WERI-Rb-1 (cell line): ENCODE data around the gene CCDC86.

ENCODE experiments used
- DNase-seq: peaks from one replicate; pipeline ENCODE4 v3.0.0-alpha.2; 2020
- H3K27ac ChIP-seq: fragments of 250-450 bp; sonication (Bioruptor Pico); 2 replicates; pipeline ENCODE4 v1.5.1; 2020; ENCODE audit warnings: mild to moderate bottlenecking, moderate library complexity
- H3K27me3 ChIP-seq: fragments of 250-450 bp; sonication (Bioruptor Pico); 2 replicates; pipeline ENCODE4 v1.5.1; 2021; ENCODE audit warnings: mild to moderate bottlenecking, low read depth, moderate library complexity; ENCODE audit not compliant: insufficient read depth, severe bottlenecking
- H3K36me3 ChIP-seq: fragments of 250-450 bp; sonication (Bioruptor Pico); 2 replicates; pipeline ENCODE4 v1.5.1; 2020; ENCODE audit warnings: mild to moderate bottlenecking, moderate library complexity
- H3K4me3 ChIP-seq: 2 replicates; pipeline ENCODE4 v1.5.1; 2011; ENCODE audit warnings: low read depth, mild to moderate bottlenecking, control low read depth, low read length
- H3K9me3 ChIP-seq: fragments of 250-450 bp; sonication (Bioruptor Pico); 2 replicates; pipeline ENCODE4 v1.5.1; 2021; ENCODE audit warnings: mild to moderate bottlenecking, moderate library complexity; ENCODE audit not compliant: severe bottlenecking
- TF ChIP-seq, protein P1 (sequence below): IDR thresholded peaks from 2 replicates; pipeline ENCODE4 v1.5.1; 2011; ENCODE audit warnings: low read depth, mild to moderate bottlenecking, control low read depth, inconsistent platforms, low read length

CCDC86 gene

GRCh38 chr11:60801194-60801593 lies 40.7 kb upstream of the CCDC86 start:
- Histone ChIP-seq H3K4me3 (no peak overlapping the region), H3K27ac (no peak overlapping the region), H3K9me3 (peaks cover 10% of the 10 kb centered on the region), H3K36me3 (no peaks in the 10 kb centered on the region), H3K27me3 (no peaks in the 10 kb centered on the region)
- DNase-seq, result no peak
- TF ChIP-seq, protein P1, sequence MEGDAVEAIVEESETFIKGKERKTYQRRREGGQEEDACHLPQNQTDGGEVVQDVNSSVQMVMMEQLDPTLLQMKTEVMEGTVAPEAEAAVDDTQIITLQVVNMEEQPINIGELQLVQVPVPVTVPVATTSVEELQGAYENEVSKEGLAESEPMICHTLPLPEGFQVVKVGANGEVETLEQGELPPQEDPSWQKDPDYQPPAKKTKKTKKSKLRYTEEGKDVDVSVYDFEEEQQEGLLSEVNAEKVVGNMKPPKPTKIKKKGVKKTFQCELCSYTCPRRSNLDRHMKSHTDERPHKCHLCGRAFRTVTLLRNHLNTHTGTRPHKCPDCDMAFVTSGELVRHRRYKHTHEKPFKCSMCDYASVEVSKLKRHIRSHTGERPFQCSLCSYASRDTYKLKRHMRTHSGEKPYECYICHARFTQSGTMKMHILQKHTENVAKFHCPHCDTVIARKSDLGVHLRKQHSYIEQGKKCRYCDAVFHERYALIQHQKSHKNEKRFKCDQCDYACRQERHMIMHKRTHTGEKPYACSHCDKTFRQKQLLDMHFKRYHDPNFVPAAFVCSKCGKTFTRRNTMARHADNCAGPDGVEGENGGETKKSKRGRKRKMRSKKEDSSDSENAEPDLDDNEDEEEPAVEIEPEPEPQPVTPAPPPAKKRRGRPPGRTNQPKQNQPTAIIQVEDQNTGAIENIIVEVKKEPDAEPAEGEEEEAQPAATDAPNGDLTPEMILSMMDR, result no peak

GRCh38 chr11:60803273-60803936 lies 38.5 kb upstream of the CCDC86 start:
- no peak for DNase-seq
- H3K27me3 ChIP-seq, result no peaks in the 10 kb centered on the region
- no peak overlapping the region for H3K27ac ChIP-seq
- TF ChIP-seq, protein P1, result no peak
- no peaks in the 10 kb centered on the region for H3K36me3 ChIP-seq
- no peaks in the 10 kb centered on the region for H3K9me3 ChIP-seq
- H3K4me3 ChIP-seq, result no peak overlapping the region

GRCh38 chr11:60809249-60809648 lies 32.7 kb upstream of the CCDC86 start:
- no peak for DNase-seq
- no peak overlapping the region for H3K4me3 ChIP-seq
- no peak overlapping the region for H3K27ac ChIP-seq
- H3K36me3 ChIP-seq, result no peaks in the 10 kb centered on the region
- no peaks in the 10 kb centered on the region for H3K9me3 ChIP-seq
- no peaks in the 10 kb centered on the region for H3K27me3 ChIP-seq
- TF ChIP-seq, protein P1, result no peak

- Histone ChIP-seq H3K36me3 (no peaks in the 10 kb centered on the region), H3K27ac (no peak overlapping the region), H3K27me3 (no peaks in the 10 kb centered on the region), H3K9me3 (no peaks in the 10 kb centered on the region), H3K4me3 (no peak overlapping the region)
- TF ChIP-seq, protein P1, result no peak
- no peak for DNase-seq
Measured at GRCh38 chr11:60809691-60810090, 32.2 kb upstream of the CCDC86 start.

- Histone ChIP-seq H3K27me3 (no peaks in the 10 kb centered on the region), H3K27ac (no peak overlapping the region)
Measured at GRCh38 chr11:60810151-60810550, 31.8 kb upstream of the CCDC86 start.

More at GRCh38 chr11:60810151-60810550, 31.8 kb upstream of the CCDC86 start:
- no peaks in the 10 kb centered on the region for H3K9me3 ChIP-seq
- H3K4me3 ChIP-seq, result no peak overlapping the region
- H3K36me3 ChIP-seq, result no peaks in the 10 kb centered on the region
- TF ChIP-seq, protein P1, result no peak
- DNase-seq, result no peak
